IPS-20b (cell line): Measurements from ENCODE around the gene ATF6.

Experiments used
- H3K27ac ChIP-seq: one replicate; pipeline ENCODE4 v1.5.1; 2013; ENCODE audit warnings: low read length
- H3K27me3 ChIP-seq: 2 replicates; pipeline ENCODE4 v1.6.1; 2013; ENCODE audit warnings: mild to moderate bottlenecking, low read length, inconsistent platforms; ENCODE audit not compliant: insufficient read depth
- H3K36me3 ChIP-seq: 2 replicates; pipeline ENCODE4 v1.6.1; 2013; ENCODE audit warnings: low read depth, mild to moderate bottlenecking, inconsistent platforms, low read length, moderate library complexity; ENCODE audit not compliant: insufficient read depth
- H3K4me1 ChIP-seq: 2 replicates; pipeline ENCODE4 v1.6.1; 2013; ENCODE audit warnings: mild to moderate bottlenecking, control low read depth, inconsistent platforms, low read length, moderate library complexity; ENCODE audit not compliant: insufficient read depth
- H3K4me3 ChIP-seq: 2 replicates; pipeline ENCODE4 v1.5.1; 2013; ENCODE audit warnings: mild to moderate bottlenecking, low read length, inconsistent platforms
- H3K9ac ChIP-seq: 2 replicates; pipeline ENCODE4 v1.6.1; 2013; ENCODE audit warnings: low read depth, mild to moderate bottlenecking, inconsistent platforms, low read length, moderate library complexity
- H3K9me3 ChIP-seq: 2 replicates; pipeline ENCODE4 v1.6.1; 2013; ENCODE audit warnings: mild to moderate bottlenecking, low read depth, low read length, inconsistent platforms; ENCODE audit not compliant: insufficient read depth

The ATF6 gene

DNA sequence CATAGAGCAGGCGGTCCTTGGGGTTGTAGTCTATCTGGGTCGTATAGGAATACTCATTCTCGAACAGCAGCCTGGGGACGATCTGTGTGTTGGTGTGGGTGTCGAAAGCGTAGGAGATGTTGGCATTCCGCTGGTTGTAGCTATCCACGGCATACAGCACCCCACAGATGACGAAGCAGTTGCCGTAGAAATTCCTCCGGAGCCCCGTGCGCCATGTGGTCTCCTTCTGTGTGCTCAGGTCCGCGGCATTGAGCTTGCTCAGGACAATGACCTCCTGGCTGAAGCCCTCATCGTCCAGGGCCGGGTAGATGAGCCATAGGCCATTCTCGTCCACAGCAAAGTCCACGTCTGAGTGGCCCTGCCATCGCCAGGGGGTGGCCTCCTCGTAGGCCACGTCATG lies 217.6 kb downstream of the ATF6 start:
- Histone ChIP-seq H3K4me1 (no peaks in the 10 kb centered on the region), H3K9ac (no peak overlapping the region), H3K9me3 (no peaks in the 10 kb centered on the region; the same call in 1 of the 2 replicates), H3K4me3 (no peak overlapping the region), H3K36me3 (no peaks in the 10 kb centered on the region), H3K27ac (no peak overlapping the region), H3K27me3 (no peaks in the 10 kb centered on the region)

DNA sequence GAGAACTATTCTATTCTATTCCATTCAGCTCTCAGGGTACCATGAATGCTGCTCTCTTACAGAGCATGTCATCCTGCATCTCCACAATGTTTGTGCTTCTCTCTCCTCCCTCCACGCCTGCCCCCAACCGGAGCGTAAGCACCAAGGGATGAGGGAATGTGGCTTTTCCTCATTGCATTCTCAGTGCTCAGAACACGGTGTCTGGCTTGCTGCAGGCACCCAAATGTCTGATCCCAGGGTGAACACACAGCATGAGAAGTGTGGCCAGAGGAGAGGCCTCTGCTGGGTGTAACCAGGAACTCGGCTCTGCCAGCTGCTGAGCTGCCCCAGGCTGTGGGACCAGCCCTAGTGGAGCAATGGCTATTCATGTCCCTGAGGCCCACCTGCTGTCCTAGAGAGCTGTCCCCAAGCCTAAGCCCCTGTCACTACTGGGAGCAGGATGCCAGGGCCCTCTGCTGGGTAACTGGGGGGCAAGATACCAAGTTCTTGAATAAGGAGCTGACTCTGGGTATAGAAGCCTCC lies 219.2 kb downstream of the ATF6 start:
- H3K27ac ChIP-seq: no peak overlapping the region
- H3K27me3 ChIP-seq: no peaks in the 10 kb centered on the region
- H3K36me3 ChIP-seq: no peaks in the 10 kb centered on the region
- no peak overlapping the region for H3K9ac ChIP-seq
- H3K4me3 ChIP-seq: no peak overlapping the region
- no peaks in the 10 kb centered on the region; the same call in 1 of the 2 replicates for H3K9me3 ChIP-seq
- no peaks in the 10 kb centered on the region for H3K4me1 ChIP-seq

DNA sequence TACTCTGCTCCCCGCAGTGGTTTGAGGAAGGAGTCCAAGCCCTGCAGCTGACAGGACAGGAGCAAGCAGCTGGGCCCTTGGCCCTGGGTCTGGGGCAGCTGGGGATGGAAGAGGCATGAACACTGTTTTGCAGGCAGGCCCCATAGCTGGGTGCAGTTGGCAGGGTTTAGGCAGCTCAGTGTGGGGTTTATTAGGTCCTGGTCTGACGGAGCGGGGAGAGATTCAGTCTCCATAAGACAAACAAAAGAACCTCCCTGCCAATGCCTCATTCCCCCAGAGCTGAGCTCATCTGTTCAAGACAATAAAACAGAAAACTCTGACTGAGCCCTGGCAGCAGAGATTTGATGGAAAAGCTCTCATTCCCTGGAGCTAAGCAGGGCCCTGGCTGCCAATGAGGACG lies 220.2 kb downstream of the ATF6 start:
- Histone ChIP-seq H3K27ac (no peak overlapping the region), H3K27me3 (no peaks in the 10 kb centered on the region)

DNA sequence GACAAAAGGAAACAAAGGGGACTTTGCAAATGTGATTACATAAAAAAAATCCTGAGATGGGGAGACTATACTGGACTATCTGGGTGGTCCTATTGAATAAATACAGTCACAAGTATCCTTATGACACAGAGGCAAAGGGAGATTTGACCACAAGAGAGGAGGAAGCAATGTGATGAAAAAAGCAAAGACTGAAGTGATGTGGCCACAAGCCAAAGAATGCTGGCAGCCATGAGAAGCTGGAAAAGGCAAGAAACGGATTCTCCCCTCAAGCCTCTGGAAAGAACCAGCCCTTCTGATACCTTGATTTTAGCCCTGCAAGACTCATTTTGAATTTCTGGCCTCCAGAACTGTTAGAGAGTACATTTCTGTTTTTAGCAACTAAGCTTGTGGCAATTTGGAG lies 221.2 kb downstream of the ATF6 start:
- H3K27me3 ChIP-seq: no peaks in the 10 kb centered on the region
- H3K27ac ChIP-seq: no peak overlapping the region
- no peak overlapping the region for H3K9ac ChIP-seq
- no peaks in the 10 kb centered on the region for H3K4me1 ChIP-seq
- no peaks in the 10 kb centered on the region; the same call in none of the 2 replicates for H3K9me3 ChIP-seq
- H3K4me3 ChIP-seq: no peak overlapping the region
- H3K36me3 ChIP-seq: no peaks in the 10 kb centered on the region

More for the DNA sequence above, 220.2 kb downstream of the ATF6 start:
- no peaks in the 10 kb centered on the region for H3K4me1 ChIP-seq
- no peak overlapping the region for H3K9ac ChIP-seq
- no peaks in the 10 kb centered on the region; the same call in 1 of the 2 replicates for H3K9me3 ChIP-seq
- H3K36me3 ChIP-seq: no peaks in the 10 kb centered on the region
- no peak overlapping the region for H3K4me3 ChIP-seq

DNA sequence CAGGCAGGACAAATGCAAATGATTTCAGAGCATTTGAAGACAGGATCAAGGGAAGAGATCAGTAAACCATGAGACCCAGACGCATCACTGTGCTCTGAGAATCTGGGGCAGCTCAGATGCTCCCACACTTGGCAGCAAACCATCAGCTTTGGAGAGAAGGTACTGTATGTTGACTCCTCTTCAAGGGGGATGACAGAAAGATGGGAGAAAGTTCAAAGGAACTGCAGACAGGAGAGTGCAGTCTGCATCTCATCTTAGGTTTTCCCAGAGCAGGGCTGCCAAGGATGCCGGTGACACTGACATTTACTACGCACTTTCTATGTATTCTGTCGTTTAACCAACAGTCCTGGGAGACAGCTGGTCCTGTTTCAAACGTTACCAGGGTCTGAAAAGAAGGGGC lies 221.8 kb downstream of the ATF6 start:
- Histone ChIP-seq H3K27ac (no peak overlapping the region), H3K27me3 (no peaks in the 10 kb centered on the region), H3K4me3 (no peak overlapping the region), H3K9ac (no peak overlapping the region), H3K9me3 (no peaks in the 10 kb centered on the region; the same call in none of the 2 replicates), H3K36me3 (no peaks in the 10 kb centered on the region), H3K4me1 (no peaks in the 10 kb centered on the region)

DNA sequence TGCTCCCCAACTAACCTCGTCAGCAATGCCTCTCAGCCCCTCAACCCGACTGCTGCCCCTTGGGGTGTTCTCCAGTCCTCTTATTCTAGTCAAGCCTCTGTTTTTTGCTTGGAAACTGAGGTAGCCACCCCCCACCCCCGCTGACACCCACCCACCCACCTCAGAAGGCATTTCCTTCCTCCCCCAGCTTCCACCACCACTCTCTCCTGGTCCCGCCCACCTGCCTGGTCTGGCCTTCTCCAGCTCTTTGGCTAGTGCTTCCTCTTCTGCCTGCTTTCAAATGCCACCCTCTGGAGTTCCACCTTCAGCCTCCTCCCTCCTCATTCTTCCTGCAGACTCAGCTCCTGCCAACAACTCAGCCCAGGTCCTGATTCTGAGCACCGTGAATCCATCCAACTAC lies 222.3 kb downstream of the ATF6 start:
- H3K9ac ChIP-seq: no peak overlapping the region
- no peak overlapping the region for H3K27ac ChIP-seq
- H3K9me3 ChIP-seq: no peaks in the 10 kb centered on the region; the same call in none of the 2 replicates
- H3K4me1 ChIP-seq: no peaks in the 10 kb centered on the region
- no peaks in the 10 kb centered on the region for H3K36me3 ChIP-seq
- H3K4me3 ChIP-seq: no peak overlapping the region
- no peaks in the 10 kb centered on the region for H3K27me3 ChIP-seq

DNA sequence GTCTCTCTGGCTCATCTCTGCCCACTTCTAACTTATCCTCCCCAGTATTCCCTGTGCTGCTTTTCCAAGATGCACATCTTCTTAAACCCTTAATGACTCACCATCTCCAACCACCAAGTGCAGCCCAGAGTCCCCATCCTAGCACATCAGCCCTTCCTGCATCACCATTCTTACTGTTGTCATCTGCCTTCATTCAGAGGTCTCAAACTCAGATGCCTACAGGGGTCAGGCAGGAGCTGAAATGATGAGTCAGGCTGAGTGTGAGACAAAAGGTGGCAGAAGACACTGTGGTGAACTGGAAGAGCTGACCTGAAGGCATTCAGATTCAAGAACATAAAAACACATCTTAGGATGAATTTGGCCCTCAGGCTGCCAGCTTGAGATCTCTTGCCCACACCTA lies 223.0 kb downstream of the ATF6 start:
- no peaks in the 10 kb centered on the region for H3K4me1 ChIP-seq
- no peak overlapping the region for H3K27ac ChIP-seq
- no peaks in the 10 kb centered on the region; the same call in none of the 2 replicates for H3K9me3 ChIP-seq
- no peak overlapping the region for H3K4me3 ChIP-seq
- H3K9ac ChIP-seq: no peak overlapping the region
- H3K36me3 ChIP-seq: no peaks in the 10 kb centered on the region
- H3K27me3 ChIP-seq: no peaks in the 10 kb centered on the region

DNA sequence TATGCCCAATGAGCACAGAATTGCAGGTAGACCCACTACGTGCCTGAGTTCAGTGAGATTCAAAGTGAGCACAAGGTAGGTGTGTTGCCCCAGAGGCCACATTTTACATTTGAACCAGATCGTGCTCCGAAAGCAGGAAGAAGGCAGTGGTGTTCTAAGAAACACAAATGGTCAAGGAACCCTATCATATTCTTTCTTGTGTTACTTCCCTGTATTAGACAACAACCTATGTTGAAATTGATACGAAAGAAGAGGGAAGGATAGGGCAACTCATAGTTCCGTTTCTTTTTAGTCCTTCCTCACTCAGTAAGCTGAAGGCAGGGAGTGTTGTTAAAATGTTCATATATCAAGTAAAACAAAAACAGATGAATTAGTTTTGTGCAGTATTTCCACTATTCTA lies 223.7 kb downstream of the ATF6 start:
- Histone ChIP-seq H3K9ac (no peak overlapping the region), H3K27me3 (no peaks in the 10 kb centered on the region), H3K27ac (no peak overlapping the region), H3K36me3 (no peaks in the 10 kb centered on the region), H3K4me1 (no peaks in the 10 kb centered on the region), H3K4me3 (no peak overlapping the region), H3K9me3 (no peaks in the 10 kb centered on the region; the same call in none of the 2 replicates)

DNA sequence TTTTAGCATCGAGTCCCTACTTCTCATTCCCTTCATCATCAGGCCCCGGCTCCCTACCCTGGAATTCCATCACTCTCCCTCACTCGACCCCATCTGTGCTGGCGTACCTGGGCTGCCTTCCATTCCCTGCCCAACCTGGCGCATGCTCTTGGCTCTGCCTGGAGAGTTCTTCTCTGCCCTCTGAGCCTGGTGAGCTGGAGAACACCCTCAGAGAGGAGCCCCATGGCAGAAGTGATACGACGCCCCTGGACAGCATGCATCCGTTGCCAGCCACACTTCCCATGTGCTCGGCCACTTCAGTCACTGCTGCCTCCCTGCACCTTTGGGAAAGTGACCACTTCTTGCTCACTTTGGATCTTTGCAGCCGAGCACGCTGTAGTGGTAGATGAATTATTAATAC lies 227.5 kb downstream of the ATF6 start:
- H3K27me3 ChIP-seq: no peaks in the 10 kb centered on the region
- no peaks in the 10 kb centered on the region for H3K4me1 ChIP-seq
- no peaks in the 10 kb centered on the region for H3K36me3 ChIP-seq
- H3K4me3 ChIP-seq: no peak overlapping the region
- H3K27ac ChIP-seq: no peak overlapping the region
- no peaks in the 10 kb centered on the region; the same call in 1 of the 2 replicates for H3K9me3 ChIP-seq
- H3K9ac ChIP-seq: no peak overlapping the region

DNA sequence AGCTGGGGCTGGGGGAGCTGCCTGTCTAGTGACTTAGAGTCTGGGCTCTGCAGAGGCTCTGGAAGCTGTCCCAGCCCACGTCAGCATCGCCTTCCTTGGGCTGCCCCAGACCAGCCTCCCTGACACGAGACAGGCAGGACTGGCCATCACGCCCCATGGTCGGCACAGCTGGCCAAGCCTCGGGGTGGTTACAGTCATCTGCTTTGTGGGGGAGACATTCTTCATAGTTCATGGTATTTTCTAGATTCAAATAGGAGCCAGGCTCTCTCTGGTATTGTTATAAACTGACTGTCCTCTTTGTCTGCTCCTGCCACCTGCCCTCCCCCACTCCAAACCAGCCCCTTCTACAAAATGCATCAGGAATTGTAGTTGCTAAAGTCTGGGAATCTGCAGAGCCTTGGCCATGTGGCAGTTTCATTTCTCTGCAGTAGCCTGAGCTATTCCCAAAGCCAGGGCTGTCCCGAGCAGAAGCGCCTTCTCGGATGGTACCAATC lies 228.1 kb downstream of the ATF6 start:
- H3K9me3 ChIP-seq: no peaks in the 10 kb centered on the region; the same call in 1 of the 2 replicates
- H3K27me3 ChIP-seq: no peaks in the 10 kb centered on the region
- no peak overlapping the region for H3K4me3 ChIP-seq
- no peak overlapping the region for H3K27ac ChIP-seq
- no peaks in the 10 kb centered on the region for H3K4me1 ChIP-seq
- H3K36me3 ChIP-seq: no peaks in the 10 kb centered on the region
- no peak overlapping the region for H3K9ac ChIP-seq

DNA sequence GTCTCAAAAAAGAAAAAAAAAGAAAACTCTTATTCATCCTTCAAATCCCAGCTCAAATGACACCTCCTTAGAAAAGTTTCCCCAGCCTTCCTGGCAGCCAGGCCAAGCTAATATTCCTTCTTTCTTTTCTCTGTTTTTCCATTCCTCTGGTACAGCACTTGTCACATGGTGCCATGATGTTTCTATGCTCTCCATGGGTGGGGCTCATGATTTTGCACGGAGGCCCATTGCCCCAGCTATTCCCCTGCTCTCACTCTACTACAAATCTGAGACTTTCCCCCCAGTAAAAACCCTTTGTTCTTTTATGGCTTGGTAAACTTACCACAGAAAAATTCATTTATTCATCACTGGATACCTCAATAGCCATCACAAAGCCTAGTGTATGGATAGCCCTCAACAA lies 231.0 kb downstream of the ATF6 start:
- no peaks in the 10 kb centered on the region for H3K36me3 ChIP-seq
- H3K27ac ChIP-seq: no peak overlapping the region
- H3K4me3 ChIP-seq: no peak overlapping the region
- no peak overlapping the region for H3K9ac ChIP-seq
- H3K9me3 ChIP-seq: no peaks in the 10 kb centered on the region
- H3K4me1 ChIP-seq: no peaks in the 10 kb centered on the region
- no peaks in the 10 kb centered on the region for H3K27me3 ChIP-seq

DNA sequence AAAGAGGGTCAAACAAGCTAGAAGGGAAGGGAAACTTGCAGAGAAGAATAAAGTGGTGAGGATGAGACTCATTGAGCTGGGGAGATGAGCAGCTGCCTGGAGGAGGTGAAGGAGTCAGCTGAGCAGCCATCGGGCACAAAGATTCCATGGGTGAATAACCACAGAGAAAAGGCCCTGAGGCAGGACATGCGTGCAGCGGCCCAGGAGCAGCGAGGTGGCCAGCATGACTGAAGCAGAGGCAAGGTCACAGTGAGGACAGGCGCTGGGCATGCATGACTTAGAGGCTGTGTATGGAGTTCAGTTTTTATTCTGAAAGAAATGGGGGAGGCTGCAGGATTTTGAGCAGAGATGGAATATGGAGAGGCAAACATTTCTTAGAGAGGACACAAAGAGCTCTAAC lies 232.7 kb downstream of the ATF6 start:
- Histone ChIP-seq H3K36me3 (no peaks in the 10 kb centered on the region), H3K27ac (no peak overlapping the region), H3K9ac (no peak overlapping the region), H3K4me1 (no peaks in the 10 kb centered on the region), H3K9me3 (no peaks in the 10 kb centered on the region), H3K4me3 (no peak overlapping the region), H3K27me3 (no peaks in the 10 kb centered on the region)
